ENCODE data around the gene KCTD4. TPM values are rescaled to one million over a fixed set of nuclear protein-coding genes. Genes with fewer than 3 reads are reported as not detected.

The KCTD4 gene
- total and polyA plus RNA-seq, 2 experiments from 2014 or later: 0.21 to 0.23 TPM

GRCh38 chr13:45167611-45168554 is 33.0 kb downstream of the KCTD4 start:
- no peak overlapping the region for H2AFZ ChIP-seq
- peak overlapping the region; percentile 61 for H3K27ac ChIP-seq
- peaks cover 3% of the 10 kb centered on the region for H3K4me1 ChIP-seq (ENCODE audit: insufficient read depth)
- H3K36me3 ChIP-seq (replicated peaks; ENCODE audit: insufficient read depth, low read depth): no peaks in the 10 kb centered on the region
- peak; percentile 38 for DNase-seq (ENCODE audit: low spot score)
- H3K79me2 ChIP-seq: peaks cover 4% of the 10 kb centered on the region
- no peaks in the 10 kb centered on the region for H3K27me3 ChIP-seq
- no peaks in the 10 kb centered on the region for H3K9me3 ChIP-seq (ENCODE audit: low read depth)
- TF ChIP-seq EZH2phosphoT487 (IDR thresholded peaks at IDR 0.05; ENCODE audit: low read depth, severe bottlenecking, unreplicated experiment) (no peak), EZH2 (IDR thresholded peaks at IDR 0.05; ENCODE audit: borderline replicate concordance) (no peak), CTCF (IDR thresholded peaks at IDR 0.05; ENCODE audit: poor library complexity) (no peak)
- 95% methylated on average over 12 of the region's 12 CpGs for WGBS (ENCODE audit: low lambda C conversion rate, missing lambda C conversion rate)
- H3K4me3 ChIP-seq: no peak overlapping the region
- H4K20me1 ChIP-seq (ENCODE audit: insufficient read depth, poor library complexity, severe bottlenecking): no peaks in the 10 kb centered on the region
- no peak overlapping the region for H3K4me2 ChIP-seq
- H3K9me2 ChIP-seq (replicated peaks; ENCODE audit: insufficient read depth): no peaks in the 10 kb centered on the region

GRCh38 chr13:45166858-45167257 is 34.0 kb downstream of the KCTD4 start:
- TF ChIP-seq CTCF (IDR thresholded peaks at IDR 0.05; ENCODE audit: poor library complexity) (no peak), EZH2phosphoT487 (IDR thresholded peaks at IDR 0.05; ENCODE audit: low read depth, severe bottlenecking, unreplicated experiment) (no peak), EZH2 (IDR thresholded peaks at IDR 0.05; ENCODE audit: borderline replicate concordance) (no peak)
- Histone ChIP-seq H4K20me1 (ENCODE audit: insufficient read depth, poor library complexity, severe bottlenecking) (no peaks in the 10 kb centered on the region), H3K4me2 (no peak overlapping the region), H3K9me3 (ENCODE audit: low read depth) (no peaks in the 10 kb centered on the region), H3K9me2 (replicated peaks; ENCODE audit: insufficient read depth) (no peaks in the 10 kb centered on the region), H3K36me3 (replicated peaks; ENCODE audit: insufficient read depth, low read depth) (no peaks in the 10 kb centered on the region), H3K4me1 (ENCODE audit: insufficient read depth) (peaks cover 3% of the 10 kb centered on the region), H3K79me2 (no peaks in the 10 kb centered on the region), H2AFZ (no peak overlapping the region), H3K27me3 (no peaks in the 10 kb centered on the region), H3K4me3 (no peak overlapping the region), H3K27ac (no peak overlapping the region)
- 94% methylated on average over 3 of the region's 3 CpGs for WGBS (ENCODE audit: low lambda C conversion rate, missing lambda C conversion rate)
- DNase-seq (ENCODE audit: low spot score): no peak

GRCh38 chr13:45162821-45163220 is 38.0 kb downstream of the KCTD4 start:
- Histone ChIP-seq H3K36me3 (replicated peaks; ENCODE audit: insufficient read depth, low read depth) (no peaks in the 10 kb centered on the region), H4K20me1 (ENCODE audit: insufficient read depth, poor library complexity, severe bottlenecking) (no peaks in the 10 kb centered on the region), H3K9me2 (replicated peaks; ENCODE audit: insufficient read depth) (no peaks in the 10 kb centered on the region), H2AFZ (no peak overlapping the region), H3K9me3 (ENCODE audit: low read depth) (no peaks in the 10 kb centered on the region), H3K27ac (peak overlapping the region; percentile 50), H3K4me2 (no peak overlapping the region), H3K4me1 (ENCODE audit: insufficient read depth) (no peaks in the 10 kb centered on the region), H3K27me3 (no peaks in the 10 kb centered on the region), H3K4me3 (no peak overlapping the region), H3K79me2 (no peaks in the 10 kb centered on the region)
- TF ChIP-seq EZH2 (IDR thresholded peaks at IDR 0.05; ENCODE audit: borderline replicate concordance) (no peak), CTCF (IDR thresholded peaks at IDR 0.05; ENCODE audit: poor library complexity) (no peak), EZH2phosphoT487 (IDR thresholded peaks at IDR 0.05; ENCODE audit: low read depth, severe bottlenecking, unreplicated experiment) (no peak)
- 71% methylated on average over 1 of the region's 1 CpG for WGBS (ENCODE audit: low lambda C conversion rate, missing lambda C conversion rate)
- DNase-seq (ENCODE audit: low spot score): no peak

Data from hepatocyte (in vitro differentiated cells).